Osteocyte (in vitro differentiated cells): ENCODE data around the gene FRMD8. TPM values are rescaled to one million over a fixed set of nuclear protein-coding genes. Genes with fewer than 3 reads are reported as not detected.

Source experiments
- DNase-seq: peaks from one replicate; pipeline ENCODE4 v3.0.0; 2021; ENCODE audit warnings: mixed read lengths; ENCODE audit not compliant: unreplicated experiment; ENCODE audit errors: extremely low spot score
- H3K27ac Mint-ChIP-seq: one replicate; pipeline ENCODE4 v1.8.0; 2021; ENCODE audit warnings: mild to moderate bottlenecking, mixed read lengths; ENCODE audit not compliant: unreplicated experiment
- H3K27me3 Mint-ChIP-seq: one replicate; pipeline ENCODE4 v1.8.0; 2021; ENCODE audit warnings: mixed read lengths; ENCODE audit not compliant: unreplicated experiment
- H3K36me3 Mint-ChIP-seq: one replicate; pipeline ENCODE4 v1.8.0; 2021; ENCODE audit warnings: mixed read lengths; ENCODE audit not compliant: unreplicated experiment
- H3K4me1 Mint-ChIP-seq: one replicate; pipeline ENCODE4 v1.8.0; 2021; ENCODE audit warnings: mixed read lengths; ENCODE audit not compliant: unreplicated experiment
- H3K4me3 Mint-ChIP-seq: one replicate; pipeline ENCODE4 v1.8.0; 2021; ENCODE audit warnings: mild to moderate bottlenecking, moderate library complexity, mixed read lengths; ENCODE audit not compliant: unreplicated experiment
- H3K9me3 Mint-ChIP-seq: one replicate; pipeline ENCODE4 v1.8.0; 2021; ENCODE audit warnings: mixed read lengths; ENCODE audit not compliant: unreplicated experiment
- total RNA-seq: library from RNA; stranded (reverse); gene quantifications from 2 replicates; pipeline ENCODE4 v1.2.1, GENCODE V29; 2021
- TF ChIP-seq, protein P1 (sequence below): fragments of 200-600 bp; sonication (generic); IDR thresholded peaks from 2 replicates; pipeline ENCODE4 v1.5.0; 2021; ENCODE audit warnings: antibody characterized with exemption, mild to moderate bottlenecking, moderate library complexity

The FRMD8 gene
- total RNA-seq, 1 donor from 2014 or later, result 62.8 TPM

DNA sequence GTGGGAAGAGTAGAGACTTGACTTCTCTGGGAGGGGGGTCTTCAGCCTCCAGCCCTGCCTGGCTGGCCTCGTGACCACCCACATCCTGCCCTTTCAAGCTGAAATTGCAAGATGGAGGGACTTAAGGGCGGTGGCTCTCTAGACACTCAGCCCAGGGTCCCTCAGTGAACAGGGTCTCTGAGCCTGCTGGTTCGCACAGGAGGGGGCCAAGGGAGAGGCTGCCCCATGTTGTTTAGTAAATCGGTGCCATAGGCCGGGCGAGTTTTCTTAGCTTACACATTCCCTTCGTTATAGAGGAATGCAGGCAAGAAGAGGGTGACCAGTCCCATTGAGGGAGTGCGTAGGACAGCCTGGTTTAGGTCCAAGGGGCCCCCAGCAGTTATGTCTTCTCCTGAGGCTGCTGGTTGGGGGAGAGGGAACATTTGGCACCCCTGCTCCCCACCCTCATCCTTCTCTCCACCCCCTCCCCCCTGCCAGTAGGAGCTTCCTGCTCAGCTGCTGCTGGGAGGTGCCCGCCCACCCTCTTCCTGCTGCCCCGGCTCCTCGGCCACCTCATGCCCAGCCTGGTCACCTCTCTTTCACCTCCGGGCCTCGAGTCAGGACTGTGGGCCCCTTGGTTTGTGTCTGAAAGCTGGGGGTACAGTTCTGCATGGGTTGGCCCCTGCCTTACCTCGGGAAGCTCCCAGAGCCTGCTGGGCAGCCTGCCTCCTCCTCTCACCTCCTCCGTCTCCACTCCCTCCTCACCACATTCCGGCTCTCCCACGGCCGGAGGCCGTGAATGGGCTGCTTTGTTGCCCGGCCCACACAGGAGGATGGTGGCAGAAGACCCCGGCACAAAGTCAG lies 3.9 kb downstream of the FRMD8 start:
- H3K4me3 Mint-ChIP-seq, result peak overlapping the region; percentile 87
- H3K9me3 Mint-ChIP-seq, result no peaks in the 10 kb centered on the region
- peaks cover 5% of the 10 kb centered on the region for H3K36me3 Mint-ChIP-seq
- H3K27ac Mint-ChIP-seq, result peak overlapping the region; percentile 84
- no peak for DNase-seq
- TF ChIP-seq, protein P1, sequence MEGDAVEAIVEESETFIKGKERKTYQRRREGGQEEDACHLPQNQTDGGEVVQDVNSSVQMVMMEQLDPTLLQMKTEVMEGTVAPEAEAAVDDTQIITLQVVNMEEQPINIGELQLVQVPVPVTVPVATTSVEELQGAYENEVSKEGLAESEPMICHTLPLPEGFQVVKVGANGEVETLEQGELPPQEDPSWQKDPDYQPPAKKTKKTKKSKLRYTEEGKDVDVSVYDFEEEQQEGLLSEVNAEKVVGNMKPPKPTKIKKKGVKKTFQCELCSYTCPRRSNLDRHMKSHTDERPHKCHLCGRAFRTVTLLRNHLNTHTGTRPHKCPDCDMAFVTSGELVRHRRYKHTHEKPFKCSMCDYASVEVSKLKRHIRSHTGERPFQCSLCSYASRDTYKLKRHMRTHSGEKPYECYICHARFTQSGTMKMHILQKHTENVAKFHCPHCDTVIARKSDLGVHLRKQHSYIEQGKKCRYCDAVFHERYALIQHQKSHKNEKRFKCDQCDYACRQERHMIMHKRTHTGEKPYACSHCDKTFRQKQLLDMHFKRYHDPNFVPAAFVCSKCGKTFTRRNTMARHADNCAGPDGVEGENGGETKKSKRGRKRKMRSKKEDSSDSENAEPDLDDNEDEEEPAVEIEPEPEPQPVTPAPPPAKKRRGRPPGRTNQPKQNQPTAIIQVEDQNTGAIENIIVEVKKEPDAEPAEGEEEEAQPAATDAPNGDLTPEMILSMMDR, result no peak
- H3K27me3 Mint-ChIP-seq, result no peaks in the 10 kb centered on the region
- peaks cover 54% of the 10 kb centered on the region for H3K4me1 Mint-ChIP-seq

DNA sequence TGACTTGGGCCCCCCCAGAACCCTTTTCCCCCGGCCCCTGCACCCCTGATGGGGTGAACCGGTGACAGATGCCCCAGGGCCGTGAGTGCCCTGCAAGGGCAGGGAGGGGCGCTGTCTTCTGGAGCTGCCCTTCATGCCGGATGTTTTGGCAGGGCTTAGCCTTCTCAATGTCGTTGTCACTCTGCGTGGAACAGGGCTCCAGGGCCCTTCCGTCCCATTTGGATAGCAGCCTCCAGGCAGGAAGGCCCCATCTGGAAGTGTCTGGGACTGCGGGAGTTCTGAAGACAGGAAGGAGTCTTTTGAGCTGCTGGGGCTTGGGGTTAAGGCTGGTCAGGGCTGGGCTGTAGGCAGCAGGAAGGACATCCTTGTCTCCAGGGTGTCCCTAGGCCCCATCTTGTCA lies 4.6 kb downstream of the FRMD8 start:
- H3K4me3 Mint-ChIP-seq, result peak overlapping the region; percentile 87
- peak overlapping the region; percentile 84 for H3K27ac Mint-ChIP-seq
- peaks cover 50% of the 10 kb centered on the region for H3K4me1 Mint-ChIP-seq
- no peaks in the 10 kb centered on the region for H3K9me3 Mint-ChIP-seq
- no peaks in the 10 kb centered on the region for H3K27me3 Mint-ChIP-seq
- TF ChIP-seq, protein P1, result no peak
- H3K36me3 Mint-ChIP-seq, result peaks cover 7% of the 10 kb centered on the region
- DNase-seq, result no peak

DNA sequence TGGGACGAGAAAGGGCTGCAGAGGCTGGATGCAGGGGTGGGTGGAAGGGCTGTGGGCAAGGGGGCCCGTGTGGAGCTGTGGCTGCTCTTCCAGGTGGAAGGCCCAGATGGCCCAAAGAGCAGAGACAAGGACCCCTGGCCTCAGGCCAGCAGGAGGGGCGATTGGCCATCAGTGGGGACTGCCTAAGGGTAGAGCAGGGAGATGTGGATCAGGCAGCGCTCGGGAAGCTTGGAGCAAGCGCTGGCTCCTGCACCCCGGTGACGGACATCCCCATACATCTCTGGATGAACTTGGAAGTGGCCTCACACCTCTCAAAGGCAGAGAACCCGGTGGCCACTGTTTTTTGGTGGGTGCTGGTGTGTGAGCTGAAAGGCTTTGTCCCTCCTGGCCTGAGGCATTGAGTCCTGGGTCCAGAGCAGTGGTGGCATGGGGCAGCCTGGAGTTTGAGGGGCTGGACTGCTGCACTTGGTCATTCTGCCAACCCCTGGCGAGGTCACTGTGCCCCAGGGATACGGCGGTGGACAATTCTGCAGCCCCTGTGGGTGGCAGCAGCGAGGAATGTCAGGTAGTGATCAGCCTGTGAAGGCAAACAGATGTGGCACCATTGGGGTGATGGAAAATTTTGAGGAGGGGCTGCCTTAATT lies 5.9 kb downstream of the FRMD8 start:
- no peaks in the 10 kb centered on the region for H3K9me3 Mint-ChIP-seq
- H3K4me1 Mint-ChIP-seq, result peaks cover 43% of the 10 kb centered on the region
- DNase-seq, result no peak
- no peaks in the 10 kb centered on the region for H3K27me3 Mint-ChIP-seq
- H3K36me3 Mint-ChIP-seq, result peaks cover 11% of the 10 kb centered on the region
- TF ChIP-seq, protein P1, result no peak
- no peak overlapping the region for H3K4me3 Mint-ChIP-seq
- peak overlapping the region; percentile 47 for H3K27ac Mint-ChIP-seq

DNA sequence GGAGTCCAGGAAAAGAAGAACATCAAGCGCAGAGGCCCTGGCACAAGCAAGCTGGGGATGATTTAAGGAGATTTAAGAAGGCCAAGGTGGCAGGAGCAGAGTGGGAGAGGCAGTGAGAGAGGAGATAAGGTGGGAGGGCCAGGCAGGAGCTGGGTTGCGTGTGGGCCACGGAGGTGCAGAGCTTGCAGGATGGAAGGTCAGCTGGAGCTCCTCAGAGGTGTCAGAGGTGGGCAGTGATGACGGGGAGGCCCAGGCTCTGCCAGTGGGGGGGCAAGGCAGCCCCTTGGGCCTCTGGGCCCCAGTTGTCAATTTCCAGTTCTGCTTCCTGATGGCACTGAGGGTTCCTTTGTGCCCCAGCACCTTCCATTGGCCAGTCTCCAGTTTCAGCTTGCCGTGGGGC lies 6.5 kb downstream of the FRMD8 start:
- no peaks in the 10 kb centered on the region for H3K27me3 Mint-ChIP-seq
- no peak for DNase-seq
- H3K4me3 Mint-ChIP-seq, result no peak overlapping the region
- peaks cover 13% of the 10 kb centered on the region for H3K36me3 Mint-ChIP-seq
- peaks cover 39% of the 10 kb centered on the region for H3K4me1 Mint-ChIP-seq
- no peaks in the 10 kb centered on the region for H3K9me3 Mint-ChIP-seq
- H3K27ac Mint-ChIP-seq, result peak overlapping the region; percentile 31
- TF ChIP-seq, protein P1, result no peak

DNA sequence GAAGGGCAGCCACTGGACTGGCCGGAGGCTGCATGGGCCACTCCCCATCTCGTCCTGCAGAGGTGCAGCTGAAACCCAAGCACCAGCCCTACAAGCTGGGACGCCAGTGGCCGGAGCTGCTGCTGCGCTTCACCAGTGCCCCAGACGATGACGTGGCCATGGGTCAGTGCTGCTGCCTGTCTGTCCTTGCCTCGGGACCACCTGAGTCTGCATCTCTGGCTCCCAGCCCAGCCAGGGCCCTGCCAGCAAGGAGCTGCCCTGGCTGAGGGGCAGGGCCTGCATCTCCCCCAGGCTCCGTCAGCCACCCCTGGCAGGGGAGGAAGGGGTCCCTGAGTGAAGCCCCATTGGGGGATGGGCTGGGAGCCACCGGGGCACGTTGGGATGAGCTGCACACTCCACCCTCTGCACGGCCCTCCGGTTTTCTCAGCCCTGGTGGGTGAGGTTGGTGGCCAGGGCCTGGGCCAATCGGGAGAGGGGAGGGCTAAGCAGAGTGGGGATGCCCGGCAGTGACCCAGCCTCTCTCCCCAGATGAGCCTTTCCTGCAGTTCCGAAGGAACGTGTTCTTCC lies 7.2 kb downstream of the FRMD8 start:
- H3K36me3 Mint-ChIP-seq, result peaks cover 19% of the 10 kb centered on the region
- DNase-seq, result no peak
- TF ChIP-seq, protein P1, result no peak
- no peaks in the 10 kb centered on the region for H3K9me3 Mint-ChIP-seq
- H3K27ac Mint-ChIP-seq, result no peak overlapping the region
- H3K4me3 Mint-ChIP-seq, result no peak overlapping the region
- H3K27me3 Mint-ChIP-seq, result no peaks in the 10 kb centered on the region
- peaks cover 32% of the 10 kb centered on the region for H3K4me1 Mint-ChIP-seq
